Keratinocyte (primary cell): Measurements from ENCODE around the gene SRSF9. TPM values are rescaled to one million over a fixed set of nuclear protein-coding genes. Genes with fewer than 3 reads are reported as not detected.

Source experiments
- DNase-seq: peaks from one replicate; pipeline ENCODE4 v3.0.0-alpha.2; 2011; ENCODE audit warnings: low read depth, missing footprints, low spot score
- FAIRE-seq: peaks from 2 replicates; lab custom pipeline; 2011; peaks lifted over from hg19 to GRCh38; lab: Jason Lieb, UNC
- H2AFZ ChIP-seq: 2 replicates; pipeline ENCODE4 v1.6.0; 2012; ENCODE audit warnings: low read length, control low read depth, inconsistent platforms; ENCODE audit not compliant: control insufficient read depth
- H3K27ac ChIP-seq: 2 replicates; pipeline ENCODE4 v1.5.1; 2011; ENCODE audit warnings: low read length; ENCODE audit not compliant: control insufficient read depth, insufficient read depth
- H3K27me3 ChIP-seq: 3 replicates; pipeline ENCODE4 v1.6.0; 2011; ENCODE audit warnings: low read length; ENCODE audit not compliant: control insufficient read depth, insufficient read depth; ENCODE audit errors: extremely low read depth
- H3K36me3 ChIP-seq, 2 experiments: 2 replicates in 1 of 2; 3 replicates in 1 of 2; pipeline ENCODE4 v1.5.1; 2011; ENCODE audit warnings: low read length in 2 of 2, mild to moderate bottlenecking in 1 of 2; ENCODE audit not compliant: control insufficient read depth in 2 of 2, insufficient read depth in 2 of 2; ENCODE audit errors: extremely low read depth in 1 of 2
- H3K4me1 ChIP-seq: 3 replicates; pipeline ENCODE4 v1.5.1; 2011; ENCODE audit warnings: low read length; ENCODE audit not compliant: control insufficient read depth, insufficient read depth; ENCODE audit errors: extremely low read depth
- H3K4me2 ChIP-seq: 3 replicates; pipeline ENCODE4 v1.6.0; 2011; ENCODE audit warnings: low read depth, low read length; ENCODE audit not compliant: control insufficient read depth, insufficient read depth; ENCODE audit errors: extremely low read depth
- H3K4me3 ChIP-seq, 3 experiments: fragments of 200-600 bp in 1 of 3; sonication (generic) in 1 of 3; 2 replicates in 2 of 3; 3 replicates in 1 of 3; pipeline ENCODE4 v1.5.1; 2011 to 2016; ENCODE audit warnings: low read length in 3 of 3, mild to moderate bottlenecking in 3 of 3, control low read depth in 2 of 3, inconsistent platforms in 1 of 3, low read depth in 1 of 3, mixed read lengths in 1 of 3, mixed run types in 1 of 3, moderate library complexity in 1 of 3; ENCODE audit not compliant: control insufficient read depth in 2 of 3, insufficient read depth in 2 of 3; ENCODE audit errors: extremely low read depth in 1 of 3
- H3K79me2 ChIP-seq: 2 replicates; pipeline ENCODE4 v1.6.0; 2012; ENCODE audit warnings: low read length; ENCODE audit not compliant: control insufficient read depth, insufficient read depth
- H3K9ac ChIP-seq: 3 replicates; pipeline ENCODE4 v1.6.0; 2011; ENCODE audit warnings: low read length; ENCODE audit not compliant: control insufficient read depth, insufficient read depth; ENCODE audit errors: extremely low read depth
- H3K9me1 ChIP-seq: 3 replicates; pipeline ENCODE4 v1.6.0; 2011; ENCODE audit warnings: low read length; ENCODE audit not compliant: control insufficient read depth, insufficient read depth; ENCODE audit errors: extremely low read depth
- H3K9me3 ChIP-seq: 2 replicates; pipeline ENCODE4 v1.5.1; 2012; ENCODE audit warnings: low read depth, low read length; ENCODE audit not compliant: control insufficient read depth
- H4K20me1 ChIP-seq: 3 replicates; pipeline ENCODE4 v1.6.0; 2011; ENCODE audit warnings: low read length; ENCODE audit not compliant: control insufficient read depth, insufficient read depth; ENCODE audit errors: extremely low read depth
- EZH2 ChIP-seq: IDR thresholded peaks from one replicate; pipeline ENCODE4 v1.6.1; 2012; ENCODE audit warnings: inconsistent platforms, mild to moderate bottlenecking, low read length, moderate library complexity
- dilution Hi-C: fragments of 300-500 bp; cut with MboI; formaldehyde crosslinking; loops from one replicate; pipeline ENCODE4 v1.7.0; 2020; ENCODE audit warnings: low sequenced_read_pairs; ENCODE audit not compliant: extremely low pct_ligation_motif_present
- polyA plus RNA-seq, 5 experiments: library from polyadenylated mRNA; depleted of rRNA in 3 of 5; stranded (reverse) in 3 of 5; stranded (forward) in 1 of 5; unstranded in 1 of 5; fragments of >200 nt; gene quantifications; 1 replicate in 1 of 5; 2 replicates in 3 of 5; 3 replicates in 1 of 5; pipeline versions ENCODE4 v1.2.1 to v1.2.3, GENCODE V29; 2011 to 2012; ENCODE audit warnings: missing spikeins in 2 of 5, low read depth in 1 of 5, low replicate concordance in 1 of 5
- TF ChIP-seq, protein P1 (sequence below), 3 experiments: IDR thresholded peaks in 1 of 3; conservative IDR thresholded peaks in 1 of 3; optimal IDR thresholded peaks in 1 of 3; 2 replicates in 2 of 3; 3 replicates in 1 of 3; pipeline versions ENCODE3 to v1.5.1; 2011; ENCODE audit warnings: low read length in 3 of 3, mild to moderate bottlenecking in 3 of 3, moderate library complexity in 2 of 3, control low read depth in 1 of 3, inconsistent platforms in 1 of 3; ENCODE audit not compliant: insufficient read depth in 2 of 3; ENCODE audit errors: extremely low read depth in 1 of 3

SRSF9 gene
- polyA plus RNA-seq, 1 donor (not counting 4 experiments of a cell fraction or from before 2014, with no cell fraction given), result 159 TPM

DNA sequence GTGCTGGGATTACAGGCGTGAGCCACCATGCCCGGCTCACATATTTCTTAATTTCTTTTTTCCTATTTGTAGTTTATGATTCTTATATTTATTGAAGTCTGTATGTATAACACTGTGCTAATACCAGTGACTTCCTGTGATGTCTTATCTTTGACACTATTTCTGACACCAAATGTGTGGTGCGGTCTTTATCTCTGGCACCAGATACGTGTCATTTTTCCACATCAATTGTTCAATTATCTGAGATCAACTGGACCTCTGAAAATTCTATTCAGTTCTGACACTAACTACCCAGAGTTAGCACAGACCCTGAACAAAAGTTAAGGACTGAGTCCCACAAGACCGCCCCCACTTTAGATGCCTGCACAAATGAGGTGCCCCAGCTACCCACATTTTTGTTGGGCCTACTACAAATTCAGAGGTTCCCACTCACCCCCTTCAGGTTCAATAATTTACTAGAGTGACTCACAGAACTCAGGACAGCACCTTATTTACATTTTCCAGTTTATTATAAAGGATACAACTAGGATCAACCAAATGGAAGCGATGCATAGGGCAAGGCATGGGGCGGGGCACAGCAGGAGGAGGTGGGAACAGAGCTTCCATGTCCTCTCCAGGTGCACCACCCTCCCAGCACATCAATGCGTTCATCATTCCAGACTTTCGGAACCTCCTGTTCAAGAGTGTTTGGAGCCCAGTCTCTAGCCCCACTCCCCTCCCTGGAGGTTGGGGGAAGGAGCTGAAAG lies 11.6 kb upstream of the SRSF9 start:
- Histone ChIP-seq H3K4me1 (no peaks in the 10 kb centered on the region), H3K4me3 (no peak overlapping the region), H3K9me3 (no peaks in the 10 kb centered on the region), H3K79me2 (peaks cover 2% of the 10 kb centered on the region), H3K4me2 (no peak overlapping the region), H3K36me3 (no peaks in the 10 kb centered on the region), H3K9ac (no peak overlapping the region), H4K20me1 (no peaks in the 10 kb centered on the region), H2AFZ (no peak overlapping the region), H3K27me3 (no peaks in the 10 kb centered on the region), H3K9me1 (no peaks in the 10 kb centered on the region), H3K27ac (no peak overlapping the region)
- TF ChIP-seq EZH2, result no peak
- TF ChIP-seq, protein P1, sequence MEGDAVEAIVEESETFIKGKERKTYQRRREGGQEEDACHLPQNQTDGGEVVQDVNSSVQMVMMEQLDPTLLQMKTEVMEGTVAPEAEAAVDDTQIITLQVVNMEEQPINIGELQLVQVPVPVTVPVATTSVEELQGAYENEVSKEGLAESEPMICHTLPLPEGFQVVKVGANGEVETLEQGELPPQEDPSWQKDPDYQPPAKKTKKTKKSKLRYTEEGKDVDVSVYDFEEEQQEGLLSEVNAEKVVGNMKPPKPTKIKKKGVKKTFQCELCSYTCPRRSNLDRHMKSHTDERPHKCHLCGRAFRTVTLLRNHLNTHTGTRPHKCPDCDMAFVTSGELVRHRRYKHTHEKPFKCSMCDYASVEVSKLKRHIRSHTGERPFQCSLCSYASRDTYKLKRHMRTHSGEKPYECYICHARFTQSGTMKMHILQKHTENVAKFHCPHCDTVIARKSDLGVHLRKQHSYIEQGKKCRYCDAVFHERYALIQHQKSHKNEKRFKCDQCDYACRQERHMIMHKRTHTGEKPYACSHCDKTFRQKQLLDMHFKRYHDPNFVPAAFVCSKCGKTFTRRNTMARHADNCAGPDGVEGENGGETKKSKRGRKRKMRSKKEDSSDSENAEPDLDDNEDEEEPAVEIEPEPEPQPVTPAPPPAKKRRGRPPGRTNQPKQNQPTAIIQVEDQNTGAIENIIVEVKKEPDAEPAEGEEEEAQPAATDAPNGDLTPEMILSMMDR (optimal IDR thresholded peaks at IDR 0.05 in 1 of 3, IDR thresholded peaks at IDR 0.05 in 1 of 3, conservative IDR thresholded peaks at IDR 0.05 in 1 of 3; ENCODE audit: extremely low read depth in 1 of 3, insufficient read depth in 2 of 3, low read length in 3 of 3), result no peak
- FAIRE-seq (no peak), DNase-seq (no peak)
- dilution Hi-C loops, result no loop called here

DNA sequence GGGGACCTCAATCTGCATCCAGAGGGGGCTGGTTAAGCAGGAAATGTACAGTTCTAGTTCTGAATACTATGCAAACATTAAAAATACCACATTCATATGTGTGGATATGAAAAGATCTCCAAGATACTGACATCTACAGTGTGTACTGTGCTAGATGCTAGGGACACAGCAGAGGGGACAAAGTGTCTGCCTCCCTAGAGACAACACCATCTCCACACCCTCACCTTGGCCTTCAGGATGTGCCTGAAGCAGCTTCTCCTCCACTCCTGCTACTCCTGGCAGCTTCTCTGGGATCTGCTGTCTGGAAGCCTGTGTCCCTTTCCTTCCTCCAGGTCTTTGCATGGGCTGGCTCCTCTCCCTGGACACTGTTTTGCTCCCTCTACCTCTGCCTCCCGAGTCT lies 10.7 kb upstream of the SRSF9 start:
- DNase-seq, result no peak
- Histone ChIP-seq H3K36me3 (no peaks in the 10 kb centered on the region), H3K4me2 (no peak overlapping the region), H4K20me1 (no peaks in the 10 kb centered on the region), H3K9me3 (no peaks in the 10 kb centered on the region), H3K27ac (no peak overlapping the region), H3K4me3 (no peak overlapping the region), H3K9ac (no peak overlapping the region), H2AFZ (no peak overlapping the region), H3K4me1 (peaks cover under 1% of the 10 kb centered on the region), H3K27me3 (no peaks in the 10 kb centered on the region), H3K9me1 (no peaks in the 10 kb centered on the region), H3K79me2 (peaks cover 2% of the 10 kb centered on the region)
- dilution Hi-C loops, result no loop called here
- FAIRE-seq, result no peak
- no peak for TF ChIP-seq EZH2
- TF ChIP-seq, protein P1 (optimal IDR thresholded peaks at IDR 0.05 in 1 of 3, IDR thresholded peaks at IDR 0.05 in 1 of 3, conservative IDR thresholded peaks at IDR 0.05 in 1 of 3; ENCODE audit: extremely low read depth in 1 of 3, insufficient read depth in 2 of 3, low read length in 3 of 3), result no peak
